Stimulated activated effector memory CD8-positive, alpha-beta T cell treated with anti-CD3 and anti-CD28 coated beads, Interleukin-12 subunit alpha, Interleukin-12 subunit beta, amount 100 ng/mL, for 72 hours (primary cell): ENCODE data around the gene RCOR2.
A peak's percentile ranks its signal among the peaks of the same experiment; 100 is the strongest.
"Not testable (repeated sequence)": the region's sequence is repeated elsewhere in the genome, so short reads cannot be mapped to it uniquely, and the experiment has no call there.

Source experiments
- ATAC-seq: fragments of 150-1000 bp; cut with Tn5 transposase; 2 replicates; pipeline ENCODE4 v1.10.0; 2021
- DNase-seq, 2 donors: peaks; one replicate each; pipeline ENCODE4 v3.0.0; 2021 to 2022; ENCODE audit warnings: low spot score in 2 of 2
- H3K27ac Mint-ChIP-seq: one replicate; pipeline ENCODE4 v1.8.0; 2022; ENCODE audit warnings: mild to moderate bottlenecking, mixed read lengths
- H3K36me3 Mint-ChIP-seq: one replicate; pipeline ENCODE4 v1.8.0; 2022; ENCODE audit warnings: mild to moderate bottlenecking, mixed read lengths
- H3K4me1 Mint-ChIP-seq: one replicate; pipeline ENCODE4 v1.8.0; 2022; ENCODE audit warnings: mixed read lengths
- H3K4me3 Mint-ChIP-seq: one replicate; pipeline ENCODE4 v1.8.0; 2022; ENCODE audit warnings: mild to moderate bottlenecking, mixed read lengths
- H3K9me3 Mint-ChIP-seq: one replicate; pipeline ENCODE4 v1.8.0; 2022; ENCODE audit warnings: mixed read lengths

RCOR2 gene

DNA sequence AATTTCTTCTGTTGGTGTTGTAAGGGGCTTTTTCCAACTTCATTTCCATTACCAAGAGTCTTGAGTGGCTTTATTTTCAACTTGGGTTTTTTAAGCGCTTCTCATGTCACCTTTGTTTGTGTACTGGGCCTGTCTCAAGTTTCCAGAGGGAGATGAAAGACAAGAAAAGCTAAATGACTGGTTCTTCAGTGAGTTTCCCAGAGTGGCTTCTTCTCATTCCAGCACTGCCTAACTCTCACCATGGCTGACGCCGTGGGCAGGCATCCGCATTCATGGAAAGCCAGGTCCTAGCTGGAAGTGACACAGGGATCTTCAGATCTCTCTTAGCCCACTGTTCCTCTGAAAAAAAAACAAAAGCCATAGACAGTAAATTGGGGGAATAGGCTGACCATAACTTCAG is 49.5 kb downstream of the RCOR2 start:
- no peak for ATAC-seq
- Mint-ChIP-seq H3K4me3 (no peak overlapping the region), H3K9me3 (no peaks in the 10 kb centered on the region), H3K27ac (no peak overlapping the region), H3K4me1 (peaks cover 80% of the 10 kb centered on the region), H3K36me3 (peaks cover 26% of the 10 kb centered on the region)
- no peak for DNase-seq

DNA sequence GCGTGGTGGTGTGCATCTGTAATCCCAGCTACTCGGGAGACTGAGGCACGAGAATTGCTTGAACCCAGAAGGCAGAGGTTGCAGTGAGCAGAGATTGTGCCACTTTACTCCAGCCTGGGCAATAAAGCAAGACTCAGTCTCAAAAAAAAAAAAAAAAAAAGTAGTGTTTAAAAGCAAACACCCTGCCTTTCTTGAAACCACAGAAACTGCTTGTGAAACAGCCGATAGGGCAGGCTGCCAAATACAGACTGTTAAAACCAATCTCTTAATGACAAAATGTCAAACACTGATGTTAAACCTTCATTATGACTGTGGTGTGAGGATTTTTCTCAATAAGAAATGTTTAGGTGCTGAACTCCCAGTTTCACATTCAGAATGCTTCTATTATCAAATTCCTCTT is 50.8 kb downstream of the RCOR2 start:
- Mint-ChIP-seq H3K36me3 (peaks cover 34% of the 10 kb centered on the region), H3K9me3 (no peaks in the 10 kb centered on the region), H3K4me3 (peak overlapping the region; percentile 49), H3K27ac (peak overlapping the region; percentile 46), H3K4me1 (peaks cover 75% of the 10 kb centered on the region)
- peak; percentile 93 for ATAC-seq
- DNase-seq, result peak; percentile 49 to 85

DNA sequence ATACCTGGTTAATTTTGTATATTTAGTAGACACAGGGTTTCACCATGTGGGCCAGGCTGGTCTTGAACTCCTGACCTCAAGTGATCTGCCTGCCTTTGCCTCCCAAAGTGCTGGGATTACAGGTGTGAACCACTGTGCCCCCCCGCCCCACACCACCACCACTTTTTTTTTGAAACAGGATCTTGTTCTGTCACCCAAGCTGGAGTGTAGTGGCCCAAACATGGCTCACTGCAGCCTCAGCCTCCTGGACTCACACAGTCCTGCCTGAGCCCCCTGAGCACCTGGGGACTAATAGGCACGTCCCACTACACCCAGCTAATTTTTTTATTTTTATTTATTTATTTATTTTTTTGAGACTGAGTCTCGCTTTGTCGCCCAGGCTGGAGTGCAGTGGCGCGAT is 53.3 kb downstream of the RCOR2 start:
- not testable (repeated sequence) for H3K9me3 Mint-ChIP-seq, DNase-seq, H3K27ac Mint-ChIP-seq, ATAC-seq, H3K4me3 Mint-ChIP-seq
- peaks cover 37% of the 10 kb centered on the region for H3K36me3 Mint-ChIP-seq
- H3K4me1 Mint-ChIP-seq, result peaks cover 49% of the 10 kb centered on the region

DNA sequence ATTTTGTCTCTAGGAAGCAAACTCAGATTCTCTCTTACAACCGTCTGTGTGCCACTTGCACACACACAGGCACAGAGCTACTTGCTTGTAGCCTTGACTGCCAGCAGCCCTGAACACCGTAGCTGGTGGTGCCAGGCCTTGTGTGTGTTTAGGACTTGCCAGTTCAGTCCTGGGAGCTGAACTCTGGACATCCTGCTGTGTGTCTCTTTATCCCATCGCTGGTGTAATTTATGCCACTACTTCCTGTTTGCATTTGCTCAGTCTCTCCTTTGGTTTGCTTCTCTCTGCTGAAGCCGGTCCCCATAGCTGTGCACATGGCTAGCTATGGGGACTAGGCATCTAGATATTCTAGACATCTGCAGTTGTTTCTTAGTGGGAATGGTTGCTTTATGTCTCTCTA is 54.0 kb downstream of the RCOR2 start:
- H3K27ac Mint-ChIP-seq, result peak overlapping the region; percentile 63
- peak; percentile 28 for ATAC-seq

More for the DNA sequence above, 54.0 kb downstream of the RCOR2 start:
- Mint-ChIP-seq H3K4me1 (peaks cover 43% of the 10 kb centered on the region), H3K9me3 (no peaks in the 10 kb centered on the region), H3K36me3 (peaks cover 43% of the 10 kb centered on the region), H3K4me3 (no peak overlapping the region)
- no peak for DNase-seq
